IPS-NIHi11 (cell line): Measurements from ENCODE around the gene CREB5.
"Not testable (repeated sequence)": the region's sequence is repeated elsewhere in the genome, so short reads cannot be mapped to it uniquely, and the experiment has no call there.

Experiments
- DNase-seq: peaks from one replicate; pipeline ENCODE4 v3.0.0; 2012; ENCODE audit warnings: mixed read lengths, low spot score

The CREB5 gene

DNA sequence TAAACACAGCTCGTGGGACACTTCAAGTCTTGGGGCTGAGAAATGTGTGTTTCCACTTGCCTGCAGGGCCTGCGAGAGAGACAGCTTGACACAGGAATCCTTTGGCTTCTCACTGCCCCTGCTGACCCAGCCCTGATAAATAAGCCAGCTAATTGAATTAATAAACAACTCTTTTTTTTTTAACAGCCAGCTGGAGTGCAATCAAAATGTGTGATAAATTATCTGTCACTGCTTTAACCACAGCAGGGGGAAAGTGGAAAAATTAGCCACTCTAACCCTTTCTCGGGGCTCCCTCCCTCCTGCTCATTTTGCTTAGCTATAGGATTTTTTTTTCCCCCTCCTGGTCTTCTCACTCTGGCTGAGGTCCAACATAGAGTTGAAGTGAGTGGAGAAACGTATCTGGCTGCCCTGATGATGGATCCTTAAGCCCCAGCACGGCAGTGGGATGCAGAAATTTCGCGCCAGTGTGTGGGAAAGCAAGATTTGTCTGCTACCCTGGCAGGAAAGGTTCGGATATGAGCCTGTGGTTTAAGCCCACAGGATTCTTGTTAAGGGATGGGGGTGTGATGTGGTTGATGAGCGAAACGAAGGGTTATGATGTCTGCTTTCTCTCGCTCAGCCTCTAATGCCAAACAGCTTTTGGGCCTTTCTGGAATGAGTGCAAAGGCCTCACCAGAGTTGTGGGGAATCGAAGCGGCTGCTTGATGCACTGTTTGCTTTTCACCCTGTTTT lies 372.0 kb downstream of the CREB5 start:
- no peak for DNase-seq

DNA sequence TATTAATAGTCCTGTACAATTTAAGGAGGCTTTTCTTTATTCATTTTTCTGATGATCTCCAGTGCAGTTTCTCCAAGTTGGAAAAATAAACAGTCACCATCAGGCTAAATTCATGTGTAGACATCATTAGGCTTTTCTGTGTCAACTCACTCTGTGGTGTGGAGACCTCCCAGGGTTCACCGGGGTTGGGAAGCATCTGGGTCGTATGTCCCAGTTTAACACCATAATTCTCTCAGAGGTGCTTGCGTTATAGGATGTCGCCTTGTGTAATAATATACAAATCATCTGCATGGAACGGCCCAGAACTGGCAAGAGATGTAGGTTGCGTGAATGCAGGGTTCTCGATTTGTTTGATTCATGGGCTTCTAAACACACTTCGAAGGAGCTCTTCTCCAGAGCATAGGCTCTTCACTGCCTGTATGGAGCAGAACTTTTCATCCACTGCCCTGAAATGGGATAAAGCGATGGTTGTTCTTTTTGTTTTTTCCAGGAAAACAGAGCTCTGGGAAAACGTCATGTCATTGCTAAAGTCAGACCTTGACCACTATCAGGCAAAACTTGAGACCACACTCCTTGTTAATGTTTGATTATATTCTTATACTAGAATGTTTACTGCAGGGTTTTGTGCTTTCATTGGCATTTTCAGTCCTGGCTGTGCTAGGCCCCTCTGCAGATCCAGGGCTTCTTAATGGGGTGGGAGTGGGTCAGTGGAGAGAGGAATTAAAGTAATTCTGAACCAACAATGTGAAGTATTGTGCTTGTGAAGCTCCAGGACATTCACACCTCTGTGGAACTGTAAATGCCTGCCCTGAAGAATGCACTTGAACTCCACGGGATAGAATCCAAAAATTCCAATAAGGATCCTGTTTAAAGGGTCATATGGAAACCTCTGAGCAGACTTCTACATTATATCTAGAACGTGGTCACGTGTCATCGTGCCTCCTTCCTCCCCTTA lies 373.0 kb downstream of the CREB5 start:
- no peak for DNase-seq

DNA sequence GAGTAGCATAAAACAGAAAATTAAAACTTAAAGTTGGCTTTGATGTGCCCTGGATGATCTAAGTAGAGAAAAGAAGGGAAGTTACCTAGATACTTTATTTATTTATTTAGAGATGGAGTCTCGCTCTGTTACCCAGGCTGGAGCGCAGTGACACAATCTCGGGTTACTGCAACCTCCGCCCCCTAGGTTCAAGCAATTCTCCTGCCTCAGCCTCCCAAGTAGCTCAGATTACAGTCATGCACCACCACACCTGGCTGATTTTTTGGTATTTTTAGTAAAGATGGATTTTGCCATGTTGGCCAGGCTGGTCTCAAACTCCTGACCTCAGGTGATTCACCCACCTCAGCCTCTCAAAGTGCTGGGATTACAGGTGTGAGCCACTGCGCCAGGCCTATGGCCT lies 373.8 kb downstream of the CREB5 start:
- DNase-seq = not testable (repeated sequence)

GRCh38 chr7:28787106-28787505 lies 374.8 kb downstream of the CREB5 start:
- DNase-seq = no peak

GRCh38 chr7:28790467-28790866 lies 378.1 kb downstream of the CREB5 start:
- DNase-seq = no peak

- no peak for DNase-seq
Measured at GRCh38 chr7:28792858-28793257, 380.5 kb downstream of the CREB5 start.

GRCh38 chr7:28793381-28794085 lies 381.2 kb downstream of the CREB5 start:
- no peak for DNase-seq

GRCh38 chr7:28798274-28798673 lies 386.0 kb downstream of the CREB5 start:
- DNase-seq = no peak

- DNase-seq = no peak
Measured at GRCh38 chr7:28799619-28800018, 387.3 kb downstream of the CREB5 start.

- no peak for DNase-seq
Measured at GRCh38 chr7:28800150-28800549, 387.8 kb downstream of the CREB5 start.

DNA sequence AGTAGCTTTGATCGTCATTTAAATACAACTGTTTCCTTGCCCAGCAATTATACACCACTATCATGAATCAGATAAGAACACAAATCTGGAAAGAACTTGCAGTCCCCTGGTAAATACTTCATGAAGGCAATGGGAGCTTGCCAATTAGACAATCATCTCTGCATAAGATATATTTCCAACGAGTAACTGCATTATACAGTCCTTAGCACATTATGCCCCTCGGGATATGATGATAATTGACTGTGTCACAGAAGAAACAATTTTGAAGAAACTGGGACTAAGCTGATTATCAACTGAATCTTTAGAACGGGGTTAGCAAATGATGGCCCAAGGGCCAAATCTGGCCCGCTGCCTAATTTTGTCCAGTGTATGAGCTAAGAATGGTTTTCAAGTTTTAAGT lies 390.1 kb downstream of the CREB5 start:
- no peak for DNase-seq

- no peak for DNase-seq
Measured at GRCh38 chr7:28804157-28804556, 391.8 kb downstream of the CREB5 start.

GRCh38 chr7:28804990-28805389 lies 392.7 kb downstream of the CREB5 start:
- no peak for DNase-seq

- no peak for DNase-seq
Measured at GRCh38 chr7:28806841-28807240, 394.5 kb downstream of the CREB5 start.

DNA sequence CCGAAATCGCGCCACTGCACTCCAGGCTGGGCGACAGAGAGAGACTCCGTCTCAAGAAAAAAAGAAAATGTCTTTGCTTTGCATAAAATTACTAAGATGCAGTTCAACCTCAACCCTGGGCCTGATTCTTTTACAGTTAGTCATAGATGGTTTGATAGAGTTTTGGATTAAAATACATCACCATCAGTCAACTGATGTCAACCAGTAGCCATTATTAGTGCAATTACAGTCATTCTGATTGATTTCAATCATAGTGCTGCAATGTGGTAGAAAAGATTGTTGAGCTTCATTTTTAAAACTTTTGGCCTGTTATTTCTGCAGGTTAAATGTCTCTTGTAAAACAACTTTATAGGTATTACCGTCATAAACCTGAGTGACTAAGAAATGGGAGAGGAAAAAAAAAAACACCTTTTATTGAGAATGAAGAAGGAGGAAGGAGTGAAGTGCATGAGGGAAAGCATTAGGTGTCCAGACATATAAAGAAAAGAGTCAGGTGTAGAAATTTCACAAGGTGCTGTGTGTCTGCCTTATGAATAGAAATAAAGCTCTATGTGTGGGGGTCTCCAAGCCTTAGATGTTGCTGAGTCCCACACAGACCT lies 395.2 kb downstream of the CREB5 start:
- no peak for DNase-seq

DNA sequence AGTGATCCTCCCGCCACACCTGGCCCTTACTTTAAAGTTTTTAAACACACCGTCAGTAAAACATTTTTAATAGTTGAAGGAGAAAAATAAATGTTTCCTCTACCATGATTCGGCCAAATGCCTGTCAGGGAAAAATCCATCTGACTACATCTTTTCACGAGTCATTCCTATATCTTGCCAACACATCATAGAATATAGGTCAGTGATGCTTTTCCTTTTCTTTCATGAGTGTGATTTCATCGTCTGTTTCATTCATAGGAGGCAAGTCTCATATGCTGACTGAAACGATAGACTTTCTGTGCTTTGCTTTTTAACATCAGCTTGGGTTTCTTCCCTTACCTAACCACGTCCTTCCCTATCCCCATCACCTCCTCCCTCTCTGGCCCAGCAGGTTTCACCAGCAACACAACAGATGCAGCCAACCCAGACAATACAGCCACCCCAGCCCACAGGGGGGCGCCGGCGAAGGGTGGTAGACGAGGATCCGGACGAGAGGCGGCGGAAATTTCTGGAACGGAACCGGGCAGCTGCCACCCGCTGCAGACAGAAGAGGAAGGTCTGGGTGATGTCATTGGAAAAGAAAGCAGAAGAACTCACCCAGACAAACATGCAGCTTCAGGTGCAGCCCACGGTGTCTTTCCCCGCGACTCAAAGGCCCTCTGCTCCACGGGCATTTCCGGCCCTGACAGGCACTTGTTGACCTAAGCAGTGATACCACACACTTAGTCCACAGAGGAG lies 396.6 kb downstream of the CREB5 start:
- DNase-seq = peak; percentile 45

GRCh38 chr7:28811008-28811407 lies 398.7 kb downstream of the CREB5 start:
- DNase-seq = no peak

- no peak for DNase-seq
Measured at GRCh38 chr7:28811701-28812430, 399.5 kb downstream of the CREB5 start.

GRCh38 chr7:28812616-28813015 lies 400.3 kb downstream of the CREB5 start:
- no peak for DNase-seq

GRCh38 chr7:28813243-28813962 lies 401.1 kb downstream of the CREB5 start:
- DNase-seq = no peak
